Measurements from ENCODE around the gene SMKR1.

Gene SMKR1

GRCh38 chr7:129530795-129531391 lies 28.6 kb downstream of the SMKR1 start:
- peak in 1 of 2 donors; percentile 30 for DNase-seq

- no peak for DNase-seq
Measured at GRCh38 chr7:129531721-129532120, 29.4 kb downstream of the SMKR1 start.

- DNase-seq = no peak
Measured at GRCh38 chr7:129532375-129532774, 30.0 kb downstream of the SMKR1 start.

GRCh38 chr7:129534558-129535274 lies 32.4 kb downstream of the SMKR1 start:
- DNase-seq = peak; percentile 39 to 61

- DNase-seq = no peak
Measured at GRCh38 chr7:129535896-129536295, 33.6 kb downstream of the SMKR1 start.

GRCh38 chr7:129536323-129536722 lies 34.0 kb downstream of the SMKR1 start:
- no peak for DNase-seq

- no peak for DNase-seq
Measured at GRCh38 chr7:129538790-129539189, 36.5 kb downstream of the SMKR1 start.

- DNase-seq = no peak
Measured at GRCh38 chr7:129540340-129540739, 38.0 kb downstream of the SMKR1 start.

- DNase-seq = no peak
Measured at GRCh38 chr7:129544700-129545099, 42.4 kb downstream of the SMKR1 start.

- no peak for DNase-seq
Measured at GRCh38 chr7:129550693-129551360, 48.5 kb downstream of the SMKR1 start.

- DNase-seq = no peak
Measured at GRCh38 chr7:129553899-129554461, 51.6 kb downstream of the SMKR1 start.

- DNase-seq = peak; percentile 14 to 38
Measured at GRCh38 chr7:129556607-129557133, 54.3 kb downstream of the SMKR1 start.

- no peak for DNase-seq
Measured at GRCh38 chr7:129557686-129558481, 55.6 kb downstream of the SMKR1 start.

- DNase-seq = no peak
Measured at GRCh38 chr7:129559564-129559963, 57.2 kb downstream of the SMKR1 start.

GRCh38 chr7:129560831-129561230 lies 58.5 kb downstream of the SMKR1 start:
- no peak for DNase-seq

GRCh38 chr7:129561677-129562359 lies 59.5 kb downstream of the SMKR1 start:
- peak; percentile 46 to 52 for DNase-seq
